ENCODE data around the gene PACSIN1.
"Not testable (repeated sequence)": the region's sequence is repeated elsewhere in the genome, so short reads cannot be mapped to it uniquely, and the experiment has no call there.

PACSIN1 gene

DNA sequence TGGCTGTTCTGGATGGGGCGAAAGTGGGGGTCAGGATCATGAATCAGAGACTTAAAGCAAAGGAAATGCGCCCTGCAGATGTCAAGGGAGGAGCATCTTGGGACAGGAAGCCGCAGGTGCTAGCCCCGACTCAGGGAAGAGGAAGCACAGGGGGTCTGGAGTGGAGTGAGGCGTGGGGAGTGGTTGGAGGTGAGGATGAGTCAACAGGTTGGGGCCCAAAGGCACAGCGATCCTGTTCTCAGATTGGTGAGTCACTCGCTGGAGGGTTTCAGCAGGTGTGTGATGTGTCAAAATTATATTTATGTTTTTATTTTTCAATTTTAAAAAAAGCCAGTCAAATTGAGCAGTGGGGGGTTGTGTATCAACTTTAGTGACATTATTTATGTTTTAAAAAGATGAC, 19.0 kb downstream of the PACSIN1 start:
- DNase-seq (ENCODE audit: low read depth, low spot score), result no peak

DNA sequence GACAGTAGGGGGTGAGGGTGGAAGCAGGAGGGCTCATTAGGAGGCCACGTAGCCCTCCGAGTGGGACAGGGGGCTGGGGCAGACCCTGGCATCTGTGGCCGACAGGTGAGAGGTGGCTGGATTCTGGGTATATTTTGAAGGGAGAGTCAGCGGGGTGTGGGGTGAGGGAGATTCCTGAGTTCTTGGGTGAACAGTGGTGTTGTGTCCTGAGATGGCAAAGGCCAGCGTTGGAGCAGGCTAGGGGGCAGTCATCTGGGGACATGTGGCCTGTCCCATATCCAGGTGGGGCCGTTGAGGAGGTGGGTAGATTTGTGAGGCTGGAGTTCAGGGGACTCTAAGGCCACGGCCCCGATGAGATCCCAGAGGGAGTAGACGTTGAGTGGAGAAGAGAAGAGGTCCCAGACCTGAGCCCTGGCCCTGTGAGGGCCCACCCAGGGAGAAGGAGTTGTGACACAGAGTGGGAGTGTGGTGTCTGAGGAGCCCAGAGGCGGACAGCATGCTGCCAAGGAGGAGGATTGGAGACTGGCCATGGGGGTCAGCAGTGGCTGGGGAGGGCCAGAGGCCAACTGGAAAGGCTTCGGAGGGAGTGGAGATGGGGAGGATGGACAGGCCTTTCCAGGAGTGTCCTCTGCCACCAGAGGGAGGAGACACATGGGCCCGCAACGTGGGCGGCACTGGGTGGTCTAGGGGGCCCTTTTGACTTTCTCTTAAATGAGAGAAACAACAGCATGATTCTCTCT, 19.6 kb downstream of the PACSIN1 start:
- no peak for DNase-seq (ENCODE audit: low read depth, low spot score)

DNA sequence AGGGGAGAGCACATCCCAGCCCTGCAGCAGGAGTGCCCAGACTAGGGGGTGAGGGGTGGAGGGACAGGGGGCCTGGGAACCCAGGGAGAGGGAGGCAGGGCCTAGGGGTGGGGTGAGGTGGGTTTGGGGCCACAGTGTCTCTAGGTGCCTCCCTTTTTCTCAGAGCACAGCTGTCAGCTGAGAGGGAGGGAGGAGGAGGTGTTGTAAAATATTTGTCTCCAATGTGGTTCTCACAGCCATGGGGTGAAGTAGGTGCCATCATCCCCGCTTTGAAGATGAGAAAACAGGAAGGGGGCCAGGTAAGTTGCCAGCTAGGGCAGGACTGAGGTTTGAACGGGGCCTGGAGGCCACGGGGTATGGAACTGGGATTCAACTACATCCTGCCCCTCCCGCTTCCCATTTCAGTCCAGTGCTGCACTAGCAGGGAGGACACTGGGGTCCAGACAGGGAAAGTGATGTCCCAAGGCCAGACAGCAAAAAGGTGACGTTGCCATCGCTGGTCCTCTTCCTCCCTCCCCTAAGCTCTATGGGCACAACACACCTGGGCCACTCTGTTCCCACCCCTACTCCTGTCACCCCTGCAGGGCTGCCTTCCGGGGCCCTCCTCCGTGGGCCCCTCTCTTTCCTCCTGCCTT, 20.3 kb downstream of the PACSIN1 start:
- DNase-seq (ENCODE audit: low read depth, low spot score), result no peak

DNA sequence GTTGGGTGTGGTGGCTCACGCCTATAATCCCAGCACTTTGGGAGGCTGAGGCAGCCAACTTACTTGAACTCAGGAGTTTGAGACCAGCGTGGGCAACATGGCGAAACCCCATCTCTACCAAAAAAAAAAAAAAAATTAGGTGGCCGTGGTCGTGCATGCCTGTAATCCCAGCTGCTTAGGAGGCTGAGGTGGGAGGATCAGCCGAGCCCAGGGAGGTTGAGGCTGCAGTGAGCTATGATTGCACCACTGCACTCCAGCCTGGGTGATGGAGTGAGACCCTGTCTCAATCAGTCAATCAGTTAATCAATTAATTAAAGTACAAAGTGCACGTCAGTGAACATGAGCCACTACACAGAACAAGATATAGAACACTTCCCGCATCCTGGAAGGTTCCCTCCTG, 21.0 kb downstream of the PACSIN1 start:
- not testable (repeated sequence) for DNase-seq (ENCODE audit: low read depth, low spot score)

DNA sequence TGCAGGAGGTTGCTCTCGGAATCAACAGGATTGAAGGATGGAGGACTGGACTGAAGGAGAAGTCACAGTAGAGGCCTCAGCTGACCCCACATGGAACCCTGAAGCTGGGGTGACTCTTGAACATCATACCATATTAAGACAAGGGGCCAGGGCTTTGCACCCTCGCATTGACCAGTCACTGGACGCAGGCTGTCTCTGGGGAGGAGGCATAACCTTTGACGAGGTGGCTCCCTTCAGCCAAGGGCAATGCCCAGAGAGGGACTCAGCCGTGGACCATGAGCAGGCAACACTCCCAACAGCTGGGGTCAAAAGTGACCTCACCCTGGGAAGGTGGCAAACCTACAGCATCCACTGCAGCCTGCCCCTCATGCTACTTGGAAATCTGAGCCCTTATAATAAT, 21.7 kb downstream of the PACSIN1 start:
- DNase-seq (ENCODE audit: low read depth, low spot score), result no peak

GRCh38 chr6:34489207-34489805, 23.4 kb downstream of the PACSIN1 start:
- DNase-seq (ENCODE audit: low read depth, low spot score), result no peak

DNA sequence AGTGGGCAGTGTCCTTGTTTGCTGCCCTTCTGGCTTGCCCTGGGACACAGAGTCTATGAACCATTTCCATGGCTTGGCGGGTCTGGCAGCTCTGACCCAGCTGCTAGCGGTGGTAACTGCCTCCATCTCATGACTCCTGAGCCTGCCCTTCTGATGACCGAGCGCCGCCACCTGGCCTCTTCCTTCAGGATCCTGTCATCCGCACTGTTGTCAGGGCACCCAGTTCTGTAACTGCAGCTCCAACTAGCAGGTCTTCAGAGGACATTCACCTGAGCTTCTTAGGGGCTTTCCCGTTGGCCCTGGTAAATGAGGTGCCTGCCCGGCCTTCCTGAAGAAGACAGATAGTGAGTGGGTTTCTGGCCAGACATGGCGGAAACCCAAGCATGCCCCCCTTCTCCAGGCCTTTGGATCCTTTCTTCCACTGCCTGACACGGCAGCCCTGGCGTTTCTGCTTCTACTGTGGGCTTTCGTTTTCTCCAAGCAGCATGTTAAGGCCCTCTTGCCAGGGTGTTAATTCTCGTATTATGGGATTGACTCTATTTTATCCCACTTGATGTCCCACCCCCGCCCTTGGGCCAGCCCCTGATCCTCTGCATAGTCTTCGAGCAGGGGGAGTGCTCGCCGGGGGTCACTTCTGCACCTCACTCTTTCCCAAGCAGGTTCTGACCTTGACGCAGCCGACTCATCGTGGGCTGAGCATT, 24.7 kb downstream of the PACSIN1 start:
- no peak for DNase-seq (ENCODE audit: low read depth, low spot score)

- no peak for DNase-seq (ENCODE audit: low read depth, low spot score)
Measured at GRCh38 chr6:34491091-34491430, 25.2 kb downstream of the PACSIN1 start.

DNA sequence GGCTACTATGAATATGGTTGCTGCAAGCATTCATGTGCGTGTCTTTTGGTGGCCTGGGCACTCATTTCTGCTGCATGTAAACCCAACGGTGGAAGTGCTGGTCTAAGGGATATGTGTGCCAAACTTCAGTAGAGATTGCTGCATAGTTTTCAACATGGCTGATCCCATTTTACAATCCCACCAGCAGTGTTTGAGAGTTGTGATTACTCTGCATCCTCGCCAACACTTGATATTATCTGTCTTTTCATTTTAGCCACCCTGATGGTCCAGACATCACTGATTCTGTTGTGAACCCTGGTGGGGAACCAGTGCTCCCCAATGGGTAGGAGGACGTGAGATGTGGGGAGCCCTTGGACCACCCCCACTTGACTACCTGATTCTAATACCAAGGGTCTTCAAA, 27.5 kb downstream of the PACSIN1 start:
- DNase-seq (ENCODE audit: low read depth, low spot score), result no peak

GRCh38 chr6:34494973-34495372, 29.1 kb downstream of the PACSIN1 start:
- no peak for DNase-seq (ENCODE audit: low read depth, low spot score)

DNA sequence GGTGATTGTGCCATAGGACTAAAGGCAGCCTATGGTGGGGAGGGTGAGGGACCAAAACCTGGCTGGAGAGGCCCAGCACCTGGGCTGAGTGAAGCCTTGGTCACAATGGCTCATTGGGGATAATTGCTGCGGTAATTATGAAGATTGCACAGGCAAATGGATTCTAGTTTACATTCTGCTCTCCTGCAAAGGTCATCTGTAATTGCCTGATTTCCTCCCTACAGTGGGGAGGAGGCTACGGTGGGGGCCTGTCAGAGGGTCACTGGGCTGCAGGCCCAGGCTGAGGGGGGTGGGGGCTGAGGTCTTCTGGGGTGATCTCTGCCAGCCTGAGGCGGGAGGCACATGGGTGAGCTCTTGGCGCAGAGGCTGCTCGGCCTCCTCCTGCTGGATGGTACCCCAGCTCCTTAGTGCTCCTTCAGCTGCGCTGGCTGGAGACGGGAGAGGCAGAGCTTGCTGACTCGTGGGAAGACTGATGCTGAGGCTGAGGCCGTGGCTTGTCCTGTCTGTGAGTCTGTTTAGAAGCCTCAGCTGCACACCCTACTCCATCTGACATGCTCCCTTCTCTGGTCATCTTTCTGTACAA, 30.3 kb downstream of the PACSIN1 start:
- no peak for DNase-seq (ENCODE audit: low read depth, low spot score)

DNA sequence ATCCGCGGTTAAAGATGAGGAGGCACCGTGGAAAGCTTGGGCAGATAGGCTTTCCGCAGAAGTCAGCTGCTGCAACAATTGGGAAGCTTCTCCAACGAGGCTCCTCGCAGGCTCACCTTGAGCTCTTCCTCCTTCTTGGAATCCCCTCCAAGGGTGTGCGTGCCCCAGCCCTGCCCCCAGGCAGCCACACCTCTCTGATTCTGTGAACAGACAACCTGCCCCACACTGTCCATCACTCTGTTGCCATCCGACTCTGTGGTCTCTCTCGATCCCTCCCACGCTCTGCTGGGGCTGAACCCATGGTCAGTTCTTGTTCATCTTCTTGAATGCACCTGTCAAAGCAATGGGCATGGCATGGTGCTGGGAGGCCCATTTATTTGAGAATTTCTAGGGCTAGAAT, 31.5 kb downstream of the PACSIN1 start:
- no peak for DNase-seq (ENCODE audit: low read depth, low spot score)

DNA sequence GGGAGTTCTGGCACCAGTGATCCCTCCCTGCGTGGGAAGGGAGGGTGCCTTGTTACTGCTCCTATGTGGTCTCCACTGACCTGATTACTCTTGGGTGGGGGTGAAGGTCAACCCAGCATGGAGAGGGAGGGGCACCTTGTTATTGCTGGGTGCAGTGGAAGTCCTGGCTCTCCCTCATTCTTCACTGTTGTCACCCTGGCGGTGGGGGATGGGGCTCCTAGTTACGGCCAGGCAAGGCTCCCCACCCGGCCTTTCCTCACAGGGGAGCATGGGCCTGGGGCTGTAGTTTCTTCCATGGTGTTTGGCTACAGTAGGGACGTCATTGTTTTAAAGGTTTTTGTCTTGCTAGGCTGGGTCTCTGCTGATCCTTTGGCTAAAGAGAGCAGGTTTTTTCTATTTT, 40.8 kb downstream of the PACSIN1 start:
- DNase-seq (ENCODE audit: low read depth, low spot score), result no peak

GRCh38 chr6:34508425-34508824, 42.5 kb downstream of the PACSIN1 start:
- no peak for DNase-seq (ENCODE audit: low read depth, low spot score)

- DNase-seq (ENCODE audit: low read depth, low spot score), result no peak
Measured at GRCh38 chr6:34509782-34510181, 43.9 kb downstream of the PACSIN1 start.

- DNase-seq (ENCODE audit: low read depth, low spot score), result no peak
Measured at GRCh38 chr6:34510299-34510698, 44.4 kb downstream of the PACSIN1 start.

- no peak for DNase-seq (ENCODE audit: low read depth, low spot score)
Measured at GRCh38 chr6:34511214-34511914, 45.5 kb downstream of the PACSIN1 start.

DNA sequence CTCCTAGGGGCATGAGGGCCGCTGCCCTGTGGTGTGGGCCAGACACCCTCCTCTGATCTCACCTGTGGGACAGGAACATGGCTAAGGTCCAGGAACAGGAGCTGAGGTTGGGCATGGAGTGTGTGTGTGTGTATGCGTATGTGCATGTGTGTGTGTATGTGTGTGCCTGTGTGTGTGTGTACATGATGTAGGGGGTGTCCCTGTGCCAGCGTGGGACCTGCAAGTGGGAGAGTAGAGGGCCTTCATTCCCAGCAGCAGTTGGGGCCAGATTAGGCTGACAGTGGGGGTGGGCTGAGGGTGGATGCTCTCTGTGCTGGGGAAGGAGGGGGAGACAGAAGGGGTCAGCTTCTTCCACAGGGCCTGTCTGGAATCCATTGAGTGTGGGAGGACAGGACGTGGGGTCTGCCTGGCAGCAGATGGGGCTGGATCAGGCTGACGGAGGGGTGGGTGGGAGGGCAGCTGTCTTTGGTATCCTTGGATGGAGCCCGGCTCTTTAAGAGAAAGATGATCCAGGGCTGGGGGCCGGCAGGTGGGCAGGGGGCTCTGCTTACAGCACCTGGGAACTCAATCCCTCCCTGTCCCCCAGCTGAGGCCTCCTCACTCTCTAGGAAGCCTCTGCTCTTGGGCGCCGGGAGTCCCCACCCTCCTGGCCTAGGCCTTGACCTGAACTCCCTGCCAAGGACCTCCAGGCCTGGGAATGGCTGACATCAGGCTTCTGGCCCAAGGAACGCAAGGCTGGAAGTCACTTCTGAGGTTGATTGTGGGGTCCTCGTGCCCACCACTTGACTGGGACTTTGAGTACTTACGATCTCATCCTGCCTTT, 46.2 kb downstream of the PACSIN1 start:
- DNase-seq (ENCODE audit: low read depth, low spot score), result no peak

DNA sequence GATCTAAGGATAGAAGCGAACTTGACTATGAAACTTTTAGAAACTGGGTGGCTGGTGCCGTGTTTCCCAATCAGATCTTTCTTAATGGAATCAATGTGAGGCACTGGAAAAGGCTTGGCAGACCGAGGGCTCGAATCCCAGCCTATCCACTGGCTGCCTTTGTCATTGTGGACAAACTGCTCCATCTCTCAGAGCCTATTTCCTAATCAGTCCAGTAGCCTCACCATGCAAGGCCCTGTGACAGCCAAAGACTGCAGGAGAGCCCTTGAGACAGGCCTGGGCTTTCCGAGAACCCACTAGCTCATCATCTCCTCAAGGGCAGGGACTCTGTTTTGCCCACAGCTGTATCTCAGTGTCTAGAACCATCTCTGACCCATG, 46.9 kb downstream of the PACSIN1 start:
- no peak for DNase-seq (ENCODE audit: low read depth, low spot score)

DNA sequence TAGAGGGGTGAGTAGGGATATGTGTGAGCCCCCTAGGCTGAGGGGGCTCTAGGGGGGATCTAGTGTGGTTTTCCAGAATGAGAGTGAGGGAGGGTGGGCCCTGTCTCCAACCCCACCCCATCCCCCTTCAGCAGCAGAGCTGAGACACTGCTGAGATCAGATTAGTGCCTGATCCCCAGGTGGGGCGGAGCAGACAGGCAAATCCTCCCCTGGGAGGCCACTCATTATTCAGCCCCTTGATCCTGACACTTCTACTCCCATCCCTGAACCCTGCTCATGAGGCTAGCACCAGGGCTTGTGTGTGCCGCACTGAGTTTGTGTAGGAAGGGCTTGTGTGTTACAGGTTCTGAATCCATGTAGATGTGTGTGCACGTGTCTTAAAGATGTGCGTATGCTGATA, 47.8 kb downstream of the PACSIN1 start:
- no peak for DNase-seq (ENCODE audit: low read depth, low spot score)

- DNase-seq (ENCODE audit: low read depth, low spot score), result no peak
Measured at GRCh38 chr6:34514112-34514511, 48.2 kb downstream of the PACSIN1 start.

All from smooth muscle cell of the brain vasculature (primary cell).